ENCODE results near the gene TCF25.
"Not testable (repeated sequence)": the region's sequence is repeated elsewhere in the genome, so short reads cannot be mapped to it uniquely, and the experiment has no call there.

Gene TCF25

DNA sequence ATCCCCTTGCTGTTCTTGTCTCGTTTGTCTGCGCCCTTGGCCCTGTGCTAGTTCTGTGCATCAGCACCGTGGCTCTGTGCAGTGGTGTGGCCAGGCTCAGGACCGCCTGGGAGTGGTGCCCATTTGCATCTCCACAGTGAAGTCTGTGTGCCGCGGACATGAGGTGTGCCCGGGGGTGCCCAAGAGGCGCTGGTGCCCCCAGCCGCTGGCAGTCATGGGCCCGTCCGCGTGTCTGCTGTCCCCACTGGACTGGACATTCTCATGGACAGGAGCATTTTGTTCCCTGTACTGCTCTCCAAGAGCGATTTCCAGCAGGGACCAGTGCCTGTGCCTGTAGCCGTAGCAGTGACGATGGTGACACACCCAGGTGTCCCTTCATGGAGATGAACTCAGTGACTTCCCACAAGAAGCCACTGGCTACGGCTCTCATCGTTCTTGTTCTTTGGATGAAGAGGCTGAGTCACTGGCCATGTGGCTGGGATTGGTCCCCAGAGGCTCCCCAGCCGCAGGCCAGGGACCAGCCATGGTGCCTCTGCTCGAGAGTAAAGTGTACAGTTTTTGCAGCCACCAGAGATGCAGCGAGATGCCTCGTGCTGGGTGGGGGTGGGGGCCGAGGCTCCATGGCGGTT, 32.2 kb downstream of the TCF25 start:
- no peak for DNase-seq

DNA sequence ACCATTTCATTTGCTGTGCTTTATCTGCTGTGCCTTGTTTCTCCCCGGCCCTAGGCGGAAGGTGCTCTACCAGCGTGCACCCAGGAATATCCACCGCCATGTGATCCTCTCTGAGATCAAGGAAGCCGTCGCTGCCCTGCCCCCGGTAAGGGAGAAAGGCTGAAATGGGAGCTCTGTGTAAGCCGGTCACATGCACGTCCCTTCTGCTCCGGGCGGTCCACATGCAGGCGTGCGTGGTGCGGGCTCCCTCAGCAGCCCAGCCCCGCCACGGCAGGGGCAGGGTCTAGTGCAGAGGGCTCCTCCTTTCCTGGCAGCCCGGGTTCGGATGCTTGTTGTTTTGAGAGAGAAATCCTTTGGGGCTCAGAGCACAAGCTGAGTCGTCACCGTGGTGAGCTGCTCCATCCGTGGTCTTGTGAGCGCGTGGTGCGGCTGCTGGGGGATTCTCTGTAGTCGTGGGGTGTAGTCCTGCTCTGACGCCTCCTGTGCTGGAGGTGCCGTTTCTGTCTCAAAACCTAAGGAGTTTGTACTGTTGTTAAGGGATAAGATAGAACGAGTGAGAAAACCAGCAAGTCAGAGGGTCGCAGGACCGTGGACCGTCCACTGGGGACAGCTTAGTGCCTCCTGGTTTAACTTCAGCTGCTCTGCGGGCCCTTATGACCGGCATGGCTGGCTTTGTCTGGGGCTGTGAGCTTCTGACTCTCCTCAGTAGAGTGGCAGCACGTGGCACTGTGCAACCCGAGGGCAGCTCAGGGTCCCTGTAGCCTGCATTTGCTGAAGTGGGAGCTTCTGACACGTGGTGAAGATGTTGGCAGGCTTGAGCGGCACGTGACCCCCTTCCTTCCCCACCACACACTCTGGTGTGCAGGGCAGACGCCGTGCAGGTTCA, 33.0 kb downstream of the TCF25 start:
- no peak for DNase-seq

DNA sequence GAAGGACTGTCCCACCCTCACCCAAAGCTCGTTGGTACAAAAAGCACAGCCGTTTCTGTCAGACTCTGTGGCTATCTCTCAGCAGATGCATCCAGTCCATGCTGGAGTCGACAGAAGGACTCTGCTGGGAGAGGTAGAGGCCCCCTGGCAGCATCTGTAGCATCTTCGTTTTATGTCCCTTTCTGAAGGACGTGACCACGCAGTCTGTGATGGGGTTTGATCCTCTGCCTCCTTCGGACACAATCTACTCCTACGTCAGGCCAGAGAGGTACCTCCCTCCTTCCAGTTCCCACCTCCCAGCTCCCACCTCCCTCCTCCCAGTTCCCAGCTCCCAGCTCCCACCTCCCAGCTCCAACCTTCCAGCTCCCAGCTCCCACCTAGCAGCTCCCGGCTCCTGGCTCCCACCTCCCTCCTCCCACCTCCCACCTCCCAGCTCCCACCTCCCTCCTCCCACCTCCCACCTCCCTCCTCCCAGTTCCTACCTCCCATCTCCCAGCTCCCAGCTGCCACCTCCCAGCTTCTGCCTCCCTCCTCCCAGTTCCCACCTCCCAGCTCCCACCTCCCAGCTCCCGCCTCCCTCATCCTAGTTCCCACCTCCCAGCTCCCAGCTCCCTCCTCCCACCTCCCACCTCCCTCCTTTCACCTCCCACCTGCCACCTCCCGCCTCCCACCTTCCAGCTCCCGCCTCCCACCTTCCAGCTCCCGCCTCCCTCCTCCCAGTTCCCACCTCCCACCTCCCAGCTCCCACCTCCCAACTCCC, 33.8 kb downstream of the TCF25 start:
- DNase-seq: no peak

GRCh38 chr16:89908236-89908635, 34.8 kb downstream of the TCF25 start:
- no peak for DNase-seq

GRCh38 chr16:89909777-89910716, 36.7 kb downstream of the TCF25 start:
- no peak for DNase-seq

- no peak for DNase-seq
These were observed 37.4 kb downstream of the TCF25 start for GRCh38 chr16:89910717-89911354.

DNA sequence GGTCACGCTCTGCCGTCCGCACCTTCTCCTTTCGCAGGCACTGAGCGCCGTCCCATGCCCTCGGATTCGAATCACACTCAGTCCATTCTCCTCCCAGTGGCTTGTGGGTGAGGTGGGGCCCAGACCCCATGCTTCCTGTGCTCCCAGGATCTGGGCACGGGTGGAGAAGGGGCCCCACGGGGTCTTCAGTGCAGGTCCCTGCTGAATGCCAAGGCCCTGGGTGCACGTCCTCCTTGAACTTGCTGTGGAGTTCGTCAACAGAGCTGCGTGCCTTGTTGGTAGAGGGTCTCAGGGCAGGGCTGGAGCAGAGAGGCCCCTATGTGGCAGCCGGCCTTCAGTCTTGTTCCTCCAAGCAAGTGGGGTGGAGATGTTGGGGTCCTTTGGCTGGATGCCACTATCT, 38.0 kb downstream of the TCF25 start:
- no peak for DNase-seq

- DNase-seq: no peak
These were observed 38.8 kb downstream of the TCF25 start for GRCh38 chr16:89912143-89912542.

- no peak for DNase-seq
These were observed 39.2 kb downstream of the TCF25 start for GRCh38 chr16:89912627-89913026.

GRCh38 chr16:89913408-89914387, 40.3 kb downstream of the TCF25 start:
- DNase-seq: no peak

GRCh38 chr16:89914642-89915285, 41.4 kb downstream of the TCF25 start:
- DNase-seq: not testable (repeated sequence)

DNA sequence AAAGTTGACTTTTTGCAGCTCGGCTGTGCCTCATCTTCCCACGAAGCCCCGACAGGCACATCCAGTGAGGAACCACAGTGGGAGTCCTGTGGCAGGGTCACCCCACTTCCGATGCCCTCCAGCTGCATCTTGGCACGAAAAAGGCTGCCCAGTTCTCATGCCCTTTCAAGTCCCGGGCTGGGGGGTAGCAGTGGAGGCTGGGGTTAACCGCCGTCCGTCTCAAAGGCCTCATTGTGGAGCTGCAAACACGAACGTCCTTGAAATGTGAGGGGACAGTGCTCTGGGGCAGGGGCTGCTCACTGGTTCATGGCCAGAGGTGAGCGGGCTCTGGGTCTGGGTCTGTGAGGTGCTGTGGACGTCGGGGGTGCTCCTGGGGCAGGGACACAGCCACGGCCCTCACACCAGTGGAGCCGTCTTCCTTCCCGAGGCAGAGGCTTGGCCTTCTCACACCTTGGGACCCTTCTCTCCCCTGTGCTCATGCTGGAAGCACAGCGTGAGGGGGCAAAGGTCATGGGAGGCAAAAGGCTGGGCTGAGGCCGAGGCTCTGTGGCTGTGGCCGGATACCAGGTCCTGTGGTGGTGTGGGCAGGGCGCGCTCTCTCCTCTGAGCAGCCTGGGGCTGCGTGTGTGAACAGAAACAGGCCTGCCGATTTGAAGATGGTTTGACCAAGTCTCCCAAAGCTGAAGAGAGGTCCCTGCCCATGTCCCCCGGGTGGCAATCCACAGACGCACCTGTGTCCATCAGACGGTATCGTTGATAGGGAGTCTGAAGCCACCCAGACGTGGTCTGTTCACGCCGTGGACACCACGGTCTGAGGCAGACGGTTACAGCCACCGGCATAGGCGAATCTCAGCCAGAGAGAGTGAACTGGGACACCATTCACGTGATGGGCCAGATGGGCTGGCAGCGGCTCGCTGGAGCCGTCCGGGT, 42.2 kb downstream of the TCF25 start:
- DNase-seq: no peak

GRCh38 chr16:89917773-89918452, 44.5 kb downstream of the TCF25 start:
- DNase-seq: peak; percentile 35

DNA sequence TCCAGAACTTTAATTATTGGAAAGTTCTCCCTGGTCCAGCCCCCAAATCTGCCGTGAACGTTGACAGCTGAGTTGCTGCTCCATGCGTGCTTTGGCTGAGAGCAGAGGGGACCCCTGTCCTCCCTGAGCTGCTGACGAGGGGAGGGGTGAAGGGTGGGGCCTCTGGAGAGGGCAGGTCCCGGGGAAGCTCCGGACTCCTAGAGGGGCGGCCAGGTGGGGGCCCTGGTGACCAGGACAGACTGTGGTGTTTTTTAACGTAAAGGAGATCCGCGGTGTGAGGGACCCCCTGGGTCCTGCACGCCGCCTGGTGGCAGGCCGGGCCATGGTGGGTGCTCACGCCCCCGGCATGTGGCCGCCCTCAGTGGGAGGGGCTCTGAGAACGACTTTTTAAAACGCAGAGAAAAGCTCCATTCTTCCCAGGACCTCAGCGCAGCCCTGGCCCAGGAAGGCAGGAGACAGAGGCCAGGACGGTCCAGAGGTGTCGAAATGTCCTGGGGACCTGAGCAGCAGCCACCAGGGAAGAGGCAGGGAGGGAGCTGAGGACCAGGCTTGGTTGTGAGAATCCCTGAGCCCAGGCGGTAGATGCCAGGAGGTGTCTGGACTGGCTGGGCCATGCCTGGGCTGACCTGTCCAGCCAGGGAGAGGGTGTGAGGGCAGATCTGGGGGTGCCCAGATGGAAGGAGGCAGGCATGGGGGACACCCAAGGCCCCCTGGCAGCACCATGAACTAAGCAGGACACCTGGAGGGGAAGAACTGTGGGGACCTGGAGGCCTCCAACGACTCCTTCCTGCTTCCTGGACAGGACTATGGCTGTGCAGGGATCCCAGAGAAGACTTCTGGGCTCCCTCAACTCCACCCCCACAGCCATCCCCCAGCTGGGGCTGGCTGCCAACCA, 45.3 kb downstream of the TCF25 start, which contains the start of gene MC1R:
Gene MC1R (plus strand): TSS at position 410 of the 895 bp plus-strand sequence. CDS start 397 bp downstream, at position 807.
- DNase-seq: no peak

GRCh38 chr16:89919535-89920406, 46.4 kb downstream of the TCF25 start:
- no peak for DNase-seq

GRCh38 chr16:89920723-89921122, 47.3 kb downstream of the TCF25 start:
- DNase-seq: no peak

All from NCI-H1417 treated with DMSO at 0.1 percent for 48 hours (cell line).